Right lobe of liver (tissue), 4 donors: ENCODE measurements around the gene TSR1.

Source experiments
- CTCF ChIP-seq, 4 donors: fragments of 200-600 bp in 3 of 4; fragments of 450-650 bp in 1 of 4; IDR thresholded peaks; one replicate each; pipeline versions ENCODE4 v1.5.1 to v1.8.0; 2016 to 2022; ENCODE audit warnings: antibody characterized with exemption in 4 of 4, mild to moderate bottlenecking in 2 of 4
- POLR2A ChIP-seq: fragments of 450-650 bp; IDR thresholded peaks from one replicate; pipeline ENCODE4 v1.6.1; 2017; ENCODE audit warnings: antibody characterized with exemption, mild to moderate bottlenecking
- donor health status: DM: no; HTN: no; CAD: no.
- donor health status: DM: no; HTN: no; CAD: no.
- donor health status: DM: no; HTN: yes; CAD: no.

DNA sequence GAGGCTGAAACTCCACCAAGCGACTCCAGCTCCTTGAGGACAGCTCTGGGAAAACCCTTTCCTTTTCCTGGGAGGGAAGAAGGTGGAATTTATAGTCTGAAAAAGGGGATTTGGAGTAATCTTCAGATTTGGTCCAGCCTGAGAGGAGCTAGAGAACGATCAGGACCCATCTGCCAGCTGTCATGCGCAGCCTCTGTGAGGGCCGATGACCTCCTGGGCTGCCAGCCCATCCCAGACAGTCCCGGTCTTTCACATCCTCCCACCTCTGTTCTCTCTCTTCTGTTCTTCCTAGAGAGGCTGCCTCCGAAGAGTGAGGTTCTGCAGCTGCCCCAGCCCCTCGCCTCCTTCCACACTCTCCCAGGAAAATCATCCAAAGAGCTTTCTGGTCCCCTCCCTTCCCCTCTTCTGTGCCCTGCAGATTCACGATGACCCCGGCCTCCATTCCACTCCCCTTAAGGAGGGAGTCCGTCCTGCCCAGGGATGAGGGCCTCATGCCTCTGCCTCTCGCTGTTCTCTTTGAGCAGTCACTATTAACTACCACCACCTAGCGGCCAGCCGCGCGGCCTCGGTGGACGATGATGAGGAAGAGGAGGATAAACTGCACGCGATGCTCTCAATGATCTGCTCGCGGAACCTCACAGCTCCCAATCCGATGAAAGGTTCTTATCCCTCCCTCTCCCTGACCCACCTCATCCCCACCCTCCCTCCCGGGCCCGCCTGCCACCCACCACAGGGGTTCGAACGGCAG is 30.7 kb upstream of the TSR1 start:
- TF ChIP-seq POLR2A (no peak), CTCF (IDR thresholded peaks at IDR 0.05) (no peak)
